SH-SY5Y (cell line): Measurements from ENCODE around the gene SLX9.

Experiments used
- GATA2 ChIP-seq: IDR thresholded peaks from 2 replicates; pipeline ENCODE4 v1.6.1; 2011; ENCODE audit warnings: mild to moderate bottlenecking, low read depth, low read length
- GATA3 ChIP-seq: IDR thresholded peaks from 2 replicates; pipeline ENCODE4 v1.6.1; 2011; ENCODE audit warnings: low read depth, mild to moderate bottlenecking, low read length, moderate library complexity

DNA sequence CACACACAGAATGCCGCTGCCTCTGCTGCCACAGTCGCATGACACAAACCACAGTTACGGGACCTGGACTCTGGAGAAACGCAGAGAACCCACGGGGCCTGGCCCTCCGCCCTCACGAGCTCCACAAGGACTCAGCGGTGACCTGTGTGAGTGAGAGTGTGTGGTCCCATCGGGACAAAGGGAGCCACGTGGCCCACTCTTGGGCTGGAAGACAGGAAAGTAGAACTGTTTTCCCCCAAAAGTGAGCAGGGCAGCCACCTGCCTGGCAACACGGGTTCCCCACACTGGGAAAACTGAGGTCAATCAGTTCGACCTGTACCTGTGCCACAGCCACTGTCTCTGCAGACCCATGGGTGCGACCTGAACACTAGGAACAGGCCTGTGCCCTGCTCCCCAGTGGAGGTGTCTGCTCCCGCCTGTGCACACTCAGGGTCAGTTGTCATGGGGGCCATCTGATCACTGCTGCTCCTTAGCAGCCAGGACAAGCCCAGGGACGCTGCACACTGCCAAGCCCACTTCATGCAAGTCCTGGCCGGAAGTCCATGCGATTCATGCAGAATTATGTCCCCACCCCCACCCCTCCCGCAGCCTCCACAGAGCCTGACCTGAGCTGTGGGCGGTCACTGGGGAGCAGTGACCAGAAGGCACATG is 80.2 kb downstream of the SLX9 start:
- TF ChIP-seq GATA2 = no peak
- TF ChIP-seq GATA3 = no peak
